A673 (cell line): Measurements from ENCODE around the gene TRABD2A.

Experiments used
- CTCF ChIP-seq: fragments of 300-800, 200-600 bp; sonication (generic); conservative IDR thresholded peaks from 2 replicates; pipeline ENCODE4 v1.5.1; 2017; ENCODE audit warnings: low read depth, mild to moderate bottlenecking, antibody characterized with exemption, low read length, moderate library complexity, mixed read lengths
- EZH2 ChIP-seq: fragments of 200-600 bp; sonication (generic); IDR thresholded peaks from 2 replicates; pipeline ENCODE4 v1.6.1; 2017; ENCODE audit warnings: borderline replicate concordance, low read depth, mild to moderate bottlenecking, mixed read lengths, antibody characterized with exemption, low read length; ENCODE audit not compliant: poor library complexity, severe bottlenecking

GRCh38 chr2:84808279-84808678 lies 72.6 kb downstream of the TRABD2A start:
- no peak for TF ChIP-seq CTCF
- no peak for TF ChIP-seq EZH2
